GM12891 (cell line): ENCODE measurements around the gene RANBP9.

Experiments
- PAX5 ChIP-seq: IDR thresholded peaks from 2 replicates; pipeline ENCODE4 v1.6.1; 2011; ENCODE audit warnings: low read length, moderate library complexity, mild to moderate bottlenecking; ENCODE audit not compliant: insufficient read depth, severe bottlenecking
- POLR2A ChIP-seq: IDR thresholded peaks from 2 replicates; pipeline ENCODE4 v1.6.1; 2011; ENCODE audit warnings: low read depth, low read length, control low read depth
- POLR2AphosphoS5 ChIP-seq: IDR thresholded peaks from 2 replicates; pipeline ENCODE4 v1.6.1; 2011; ENCODE audit warnings: low read depth, low read length, control low read depth
- SPI1 ChIP-seq: IDR thresholded peaks from 2 replicates; pipeline ENCODE4 v1.6.1; 2011; ENCODE audit warnings: low read depth, low read length, control low read depth
- TAF1 ChIP-seq: IDR thresholded peaks from 2 replicates; pipeline ENCODE4 v1.6.1; 2011; ENCODE audit warnings: low read depth, low read length, control low read depth

DNA sequence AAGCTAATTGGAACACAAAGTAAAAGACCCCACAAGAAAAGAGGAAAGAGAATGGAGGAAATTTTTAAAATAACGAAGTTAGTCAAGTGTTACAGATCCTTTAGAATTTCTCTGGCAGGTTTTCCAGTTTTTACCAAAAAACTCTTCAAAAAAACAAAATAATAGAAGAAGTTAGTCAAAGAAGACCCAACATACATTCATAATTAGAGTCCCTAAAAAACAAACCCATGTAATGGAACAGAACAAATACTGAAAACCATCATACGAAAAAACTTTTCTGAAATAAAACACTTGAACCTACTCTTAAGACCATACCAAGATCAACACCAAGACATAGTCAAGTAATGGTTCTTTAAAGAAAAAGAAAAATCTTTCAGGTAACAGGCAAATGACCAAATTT lies 31.6 kb downstream of the RANBP9 start:
- no peak for TF ChIP-seq POLR2A
- TF ChIP-seq POLR2AphosphoS5 = no peak
- TF ChIP-seq TAF1 = no peak
- no peak for TF ChIP-seq SPI1
- no peak for TF ChIP-seq PAX5
